HEK293T (cell line): ENCODE measurements around the gene SIN3A.
A peak's percentile ranks its signal among the peaks of the same experiment; 100 is the strongest.
"Not testable (repeated sequence)": the region's sequence is repeated elsewhere in the genome, so short reads cannot be mapped to it uniquely, and the experiment has no call there.

Experiments used
- CTCF ChIA-PET: fragments of 350-600 bp; formaldehyde crosslinking; extraction: SDS; loops from one replicate; lab custom pipeline; 2021; ENCODE audit warnings: antibody characterized with exemption, inconsistent platforms; lab: Yijun Ruan, JAX
- POLR2A ChIA-PET: fragments of 350-600 bp; formaldehyde crosslinking; extraction: SDS; loops from one replicate; lab custom pipeline; 2020; ENCODE audit warnings: antibody characterized with exemption, inconsistent platforms; lab: Yijun Ruan, JAX
- DNase-seq: peaks from one replicate; pipeline ENCODE4 v3.0.0; 2012; ENCODE audit warnings: mixed read lengths; ENCODE audit errors: extremely low spot score
- ARNT ChIP-seq: fragments of 450-650 bp; IDR thresholded peaks from 2 replicates; pipeline ENCODE4 v1.6.1; 2017; ENCODE audit warnings: mild to moderate bottlenecking
- BHLHE40 ChIP-seq: fragments of 450-650 bp; IDR thresholded peaks from 2 replicates; pipeline ENCODE4 v1.6.1; 2016; ENCODE audit warnings: mild to moderate bottlenecking, moderate library complexity, borderline replicate concordance
- CTBP1 ChIP-seq: fragments of 450-650 bp; IDR thresholded peaks from 2 replicates; pipeline ENCODE4 v1.6.1; 2016; ENCODE audit warnings: borderline replicate concordance
- ELF4 ChIP-seq: fragments of 450-650 bp; IDR thresholded peaks from 2 replicates; pipeline ENCODE4 v1.6.1; 2017; ENCODE audit warnings: antibody characterized with exemption
- FOXA1 ChIP-seq: fragments of 450-650 bp; IDR thresholded peaks from 2 replicates; pipeline ENCODE4 v1.6.1; 2016; ENCODE audit warnings: mild to moderate bottlenecking
- FOXK2 ChIP-seq: fragments of 450-650 bp; IDR thresholded peaks from 2 replicates; pipeline ENCODE4 v1.6.1; 2016; ENCODE audit warnings: mild to moderate bottlenecking
- FOXM1 ChIP-seq: fragments of 450-650 bp; IDR thresholded peaks from 2 replicates; pipeline ENCODE4 v1.6.1; 2017; ENCODE audit warnings: mild to moderate bottlenecking, borderline replicate concordance
- HDGF ChIP-seq: fragments of 450-650 bp; IDR thresholded peaks from 2 replicates; pipeline ENCODE4 v1.6.1; 2017; ENCODE audit warnings: antibody characterized with exemption, borderline replicate concordance
- L3MBTL2 ChIP-seq: fragments of 450-650 bp; conservative IDR thresholded peaks from 2 replicates; pipeline ENCODE4 v1.6.1; 2016; ENCODE audit warnings: mild to moderate bottlenecking
- LEF1 ChIP-seq: fragments of 450-650 bp; IDR thresholded peaks from 2 replicates; pipeline ENCODE4 v1.6.1; 2017; ENCODE audit warnings: mild to moderate bottlenecking, borderline replicate concordance
- NFRKB ChIP-seq: fragments of 450-650 bp; IDR thresholded peaks from 2 replicates; pipeline ENCODE4 v1.6.1; 2016; ENCODE audit warnings: mild to moderate bottlenecking, moderate library complexity
- PKNOX1 ChIP-seq: fragments of 450-650 bp; IDR thresholded peaks from 2 replicates; pipeline ENCODE4 v1.6.1; 2016
- SP1 ChIP-seq: fragments of 450-650 bp; IDR thresholded peaks from 2 replicates; pipeline ENCODE4 v1.6.1; 2017
- SUZ12 ChIP-seq: fragments of 450-650 bp; IDR thresholded peaks from 2 replicates; pipeline ENCODE4 v1.6.1; 2016; ENCODE audit warnings: mild to moderate bottlenecking
- TARDBP ChIP-seq: fragments of 450-650 bp; IDR thresholded peaks from 2 replicates; pipeline ENCODE4 v1.6.1; 2016
- ZNF384 ChIP-seq: fragments of 450-650 bp; IDR thresholded peaks from 2 replicates; pipeline ENCODE4 v1.6.1; 2016

The SIN3A gene

GRCh38 chr15:75451674-75452363, at the start of gene SIN3A:
Gene SIN3A, minus strand, starts transcription at chr15:75451690. Its CDS starts 21,315 bp downstream, at chr15:75430375.
- peak; percentile 84 for DNase-seq
- POLR2A ChIA-PET: interaction anchor here (0.5 to 7.7 kb wide), 39 partner anchors 9 to 1249 kb away, joined by 3 to 139 read pairs (median 4); partner anchors contain the start of genes IMP3, MAN2C1, NEIL1 and PTPN9
- CTCF ChIA-PET: interaction anchor here (0.8 to 4.9 kb wide), 8 partner anchors 10 to 196 kb away, joined by 3 to 24 read pairs (median 4); partner anchors contain the start of genes IMP3, MAN2C1 and SNX33

GRCh38 chr15:75493732-75494131, 42.2 kb upstream of the SIN3A start:
- CTCF ChIA-PET: no interaction called here
- TF ChIP-seq LEF1: no peak
- TF ChIP-seq NFRKB: no peak
- TF ChIP-seq L3MBTL2: no peak
- TF ChIP-seq BHLHE40: no peak
- POLR2A ChIA-PET: interaction anchor here (1.4 kb wide), 1 partner anchor 14 kb away, joined by 3 read pairs; no protein-coding TSS in a partner anchor
- no peak for DNase-seq

More at GRCh38 chr15:75451674-75452363, at the start of gene SIN3A:
- TF ChIP-seq PKNOX1 (peak; percentile 99), HDGF (0 out of 2 replicates have a peak, but pooled peaks have one; percentile 72), TARDBP (no peak), SUZ12 (no peak), ZNF384 (no peak)

DNA sequence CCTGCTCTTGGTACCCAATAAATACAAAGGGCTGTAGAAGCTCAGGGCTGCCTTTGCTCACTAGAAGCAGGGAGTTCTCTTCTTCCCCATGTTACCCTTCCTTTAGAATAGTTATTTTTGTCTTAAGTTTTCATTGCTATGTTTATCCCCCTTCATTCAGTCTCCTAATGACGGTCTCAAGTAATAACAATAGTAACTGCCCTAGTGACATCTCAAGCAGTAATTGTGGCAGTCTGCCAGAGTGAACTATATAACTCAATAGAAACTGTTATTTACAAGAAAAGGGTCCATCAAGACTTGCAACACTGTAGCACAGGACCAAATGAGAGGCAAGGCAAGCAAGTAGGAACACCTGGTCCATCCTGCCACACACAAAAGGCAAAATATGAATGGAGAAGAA, 32.5 kb upstream of the SIN3A start:
- no peak for DNase-seq
- ChIA-PET POLR2A (interaction anchor here (0.6 kb wide), 1 partner anchor 175 kb away, joined by 3 read pairs; no protein-coding TSS in a partner anchor), CTCF (no interaction called here)
- TF ChIP-seq ELF4 (no peak), L3MBTL2 (no peak), ARNT (no peak), NFRKB (no peak), BHLHE40 (no peak), TARDBP (no peak), PKNOX1 (no peak), HDGF (no peak), LEF1 (no peak), FOXA1 (no peak), ZNF384 (no peak), FOXK2 (no peak), CTBP1 (no peak), SP1 (no peak), SUZ12 (no peak)

GRCh38 chr15:75483556-75483955, 32.1 kb upstream of the SIN3A start:
- CTCF ChIA-PET, DNase-seq, POLR2A ChIA-PET: not testable (repeated sequence)

- no peak for DNase-seq
- TF ChIP-seq TARDBP: no peak
- POLR2A ChIA-PET: no interaction called here
- CTCF ChIA-PET: no interaction called here
These were observed 31.6 kb upstream of the SIN3A start for GRCh38 chr15:75483106-75483505.

GRCh38 chr15:75480463-75480862, 29.0 kb upstream of the SIN3A start:
- CTCF ChIA-PET, POLR2A ChIA-PET: not testable (repeated sequence)

DNA sequence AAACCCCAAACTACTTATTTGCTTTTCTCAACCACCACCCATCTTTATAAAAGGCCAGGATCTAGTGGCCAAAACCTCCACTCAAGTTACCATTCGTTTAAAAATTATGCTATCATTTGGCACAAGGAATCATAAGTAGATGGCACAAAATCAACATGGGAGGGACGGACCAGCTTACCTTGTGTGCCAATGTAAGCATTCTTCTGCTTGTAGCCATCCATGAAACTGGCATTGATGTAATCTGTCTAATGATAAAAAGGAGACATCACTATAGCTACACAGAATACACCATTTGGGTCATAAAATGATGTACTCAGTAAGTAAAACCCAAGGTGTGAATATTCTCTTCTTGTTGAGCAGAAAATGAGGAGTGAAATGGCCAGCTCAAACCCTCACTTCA, 28.2 kb upstream of the SIN3A start:
- no peak for DNase-seq
- no peak for TF ChIP-seq BHLHE40
- TF ChIP-seq HDGF: no peak
- no peak for TF ChIP-seq ELF4
- no peak for TF ChIP-seq NFRKB
- no peak for TF ChIP-seq L3MBTL2
- TF ChIP-seq ARNT: no peak
- no peak for TF ChIP-seq FOXA1
- no peak for TF ChIP-seq ZNF384
- no peak for TF ChIP-seq LEF1
- no peak for TF ChIP-seq TARDBP
- TF ChIP-seq FOXK2: no peak
- TF ChIP-seq PKNOX1: no peak
- TF ChIP-seq FOXM1: no peak
- no peak for TF ChIP-seq SP1
- ChIA-PET CTCF (no interaction called here), POLR2A (interaction anchor here (0.8 kb wide), 1 partner anchor 13 kb away, joined by 3 read pairs; no protein-coding TSS in a partner anchor)

More at GRCh38 chr15:75480463-75480862, 29.0 kb upstream of the SIN3A start:
- DNase-seq: not testable (repeated sequence)

DNA sequence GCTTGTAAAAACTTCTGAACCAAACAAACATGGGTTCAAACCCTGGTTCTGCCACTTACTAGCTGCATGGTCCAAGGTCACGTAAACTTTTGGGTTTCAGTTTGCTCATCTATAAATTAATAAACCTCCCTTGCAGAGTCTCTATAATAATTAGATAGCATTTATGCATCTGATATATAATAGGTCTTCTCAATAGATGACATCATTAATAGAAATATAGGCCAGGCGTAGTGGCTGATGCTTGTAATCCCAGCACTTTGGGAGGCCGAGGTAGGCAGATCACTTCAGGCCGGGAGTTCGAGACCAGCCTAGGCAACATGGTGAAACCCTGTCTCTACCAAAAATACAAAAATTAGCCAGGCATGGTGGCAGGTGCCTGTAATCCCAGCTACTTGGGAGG, 25.6 kb upstream of the SIN3A start:
- POLR2A ChIA-PET, DNase-seq, CTCF ChIA-PET: not testable (repeated sequence)
